HG03175 (cell line): ENCODE results near the gene ZNF804B.

Experiments
- ATAC-seq: cut with Tn5 transposase; IDR thresholded peaks from one replicate; pipeline ENCODE4 v1.9.1; 2021; ENCODE audit warnings: mild to moderate bottlenecking, moderate library complexity; ENCODE audit not compliant: unreplicated experiment

ZNF804B gene

GRCh38 chr7:89246196-89246595 lies 486.7 kb downstream of the ZNF804B start:
- no peak for ATAC-seq

- no peak for ATAC-seq
Observed at GRCh38 chr7:89247207-89247606, 487.7 kb downstream of the ZNF804B start.

- no peak for ATAC-seq
Observed at GRCh38 chr7:89259085-89259484, 499.6 kb downstream of the ZNF804B start.

- no peak for ATAC-seq
Observed at GRCh38 chr7:89264126-89264525, 504.6 kb downstream of the ZNF804B start.

- no peak for ATAC-seq
Observed at GRCh38 chr7:89265631-89266030, 506.1 kb downstream of the ZNF804B start.

- no peak for ATAC-seq
Observed at GRCh38 chr7:89283302-89283701, 523.8 kb downstream of the ZNF804B start.

GRCh38 chr7:89308535-89308934 lies 549.0 kb downstream of the ZNF804B start:
- no peak for ATAC-seq

GRCh38 chr7:89311886-89312285 lies 552.4 kb downstream of the ZNF804B start:
- ATAC-seq: no peak

- ATAC-seq: no peak
Observed at GRCh38 chr7:89312551-89312950, 553.1 kb downstream of the ZNF804B start.

- ATAC-seq: no peak
Observed at GRCh38 chr7:89316584-89317251, 557.2 kb downstream of the ZNF804B start.

- ATAC-seq: no peak
Observed at GRCh38 chr7:89332026-89332425, 572.5 kb downstream of the ZNF804B start.

GRCh38 chr7:89334797-89335196 lies 575.3 kb downstream of the ZNF804B start:
- ATAC-seq: no peak

- ATAC-seq: no peak
Observed at GRCh38 chr7:89335490-89335889, 576.0 kb downstream of the ZNF804B start.

GRCh38 chr7:89336121-89336520 lies 576.6 kb downstream of the ZNF804B start:
- no peak for ATAC-seq

- no peak for ATAC-seq
Observed at GRCh38 chr7:89339748-89340147, 580.2 kb downstream of the ZNF804B start.

- ATAC-seq: no peak
Observed at GRCh38 chr7:89357121-89357520, 597.6 kb downstream of the ZNF804B start.

- no peak for ATAC-seq
Observed at GRCh38 chr7:89377219-89377618, 617.7 kb downstream of the ZNF804B start.

- ATAC-seq: no peak
Observed at GRCh38 chr7:89385411-89385810, 625.9 kb downstream of the ZNF804B start.
